Uterus (tissue), 2 donors: ENCODE data around the gene SMAD2.

Experiments
- CTCF ChIP-seq, 4 experiments: fragments of 200-600 bp in 2 of 4; fragments of 450-650 bp in 2 of 4; sonication (generic) in 2 of 4; IDR thresholded peaks; one replicate each; pipeline ENCODE4 v1.5.1; 2016 to 2019; ENCODE audit warnings: antibody characterized with exemption in 4 of 4, mild to moderate bottlenecking in 2 of 4, moderate library complexity in 1 of 4
- POLR2A ChIP-seq, 2 donors: fragments of 450-650 bp; IDR thresholded peaks; one replicate each; pipeline ENCODE4 v1.6.1; 2016; ENCODE audit warnings: antibody characterized with exemption in 2 of 2, mild to moderate bottlenecking in 1 of 2, moderate library complexity in 1 of 2

GRCh38 chr18:47847635-47848034 is 82.8 kb downstream of the SMAD2 start:
- no peak for TF ChIP-seq CTCF (IDR thresholded peaks at IDR 0.05)
- TF ChIP-seq POLR2A (IDR thresholded peaks at IDR 0.05), result no peak
